HCT116 (cell line): ENCODE data around the gene NKX6-2. TPM values are rescaled to one million over a fixed set of nuclear protein-coding genes. Genes with fewer than 3 reads are reported as not detected.

ENCODE experiments used
- ATAC-seq: fragments of 200-7000 bp; cut with Tn5 transposase; 2 replicates; pipeline ENCODE4 v1.9.1; 2020; ENCODE audit warnings: mild to moderate bottlenecking, moderate library complexity
- BruUV-seq: library from RNA; stranded (reverse); fragments of 400-500 nt; replicated peaks from 2 replicates; lab custom pipeline; 2021; lab: Mats Ljungman, UMichigan
- CTCF ChIA-PET: fragments of 300-600 bp; sonication (Branson Sonifier 250); formaldehyde crosslinking; loops from one replicate; lab custom pipeline; 2021; ENCODE audit warnings: antibody characterized with exemption; lab: Charles Lee
- POLR2A ChIA-PET: fragments of 300-600, 350-600 bp; sonication (Branson Sonifier 250); formaldehyde crosslinking; loops from one replicate; lab custom pipeline; 2021; ENCODE audit warnings: antibody characterized with exemption; lab: Charles Lee
- RAD21 ChIA-PET, 2 experiments: fragments of 300-600 bp; sonication (Branson Sonifier 250); formaldehyde crosslinking; loops; one replicate each; lab custom pipeline; 2023; ENCODE audit warnings: low total read pairs in 2 of 2; ENCODE audit not compliant: uncharacterized antibody in 2 of 2, unreplicated experiment in 2 of 2, low non-redundant PET in 1 of 2; lab: Charles Lee
- DNase-seq: peaks from one replicate; pipeline ENCODE4 v3.0.0-alpha.2; 2010; ENCODE audit warnings: low read depth, low spot score
- H2AFZ ChIP-seq: fragments of 200-600 bp; shearing (Covaris generic), sonication (generic); 2 replicates; pipeline ENCODE4 v1.6.1; 2017; ENCODE audit warnings: low read depth, mixed run types, mixed read lengths, antibody characterized with exemption, low read length; ENCODE audit not compliant: poor library complexity, severe bottlenecking
- H3K27ac ChIP-seq: 2 replicates; pipeline ENCODE4 v1.5.1; 2012; ENCODE audit warnings: low read depth, low read length
- H3K27me3 ChIP-seq: fragments of 200-600 bp; sonication (generic); 2 replicates; pipeline ENCODE4 v1.6.1; 2016; ENCODE audit warnings: mixed run types, low read length, mixed read lengths; ENCODE audit not compliant: insufficient read depth
- H3K36me3 ChIP-seq, 2 experiments: fragments of 200-500 bp in 1 of 2; fragments of 200-600 bp in 1 of 2; sonication (Bioruptor generic) in 1 of 2; sonication (generic) in 1 of 2; 2 replicates each; pipeline versions ENCODE4 v1.5.1 to v1.6.1; 2014 to 2016; ENCODE audit warnings: low read length in 2 of 2, inconsistent platforms in 1 of 2, mixed read lengths in 1 of 2, mixed run types in 1 of 2; ENCODE audit not compliant: insufficient read depth in 2 of 2, control insufficient read depth in 1 of 2
- H3K4me1 ChIP-seq, 2 experiments: fragments of 200-600 bp in 1 of 2; sonication (generic) in 1 of 2; 2 replicates each; pipeline versions ENCODE4 v1.5.1 to v1.6.1; 2012 to 2017; ENCODE audit warnings: low read length in 2 of 2, inconsistent platforms in 1 of 2, mild to moderate bottlenecking in 1 of 2, mixed read lengths in 1 of 2, mixed run types in 1 of 2, moderate library complexity in 1 of 2; ENCODE audit not compliant: insufficient read depth in 2 of 2, control insufficient read depth in 1 of 2
- H3K4me2 ChIP-seq: fragments of 200-600 bp; sonication (generic); 2 replicates; pipeline ENCODE4 v1.6.1; 2017; ENCODE audit warnings: mixed run types, low read length, mixed read lengths
- H3K4me3 ChIP-seq, 2 experiments: fragments of 200-600 bp in 1 of 2; sonication (generic) in 1 of 2; replicated peaks in 1 of 2; 2 replicates each; pipeline ENCODE4 v1.5.1; 2011 to 2016; ENCODE audit warnings: low read length in 2 of 2, control low read depth in 1 of 2, low read depth in 1 of 2, mild to moderate bottlenecking in 1 of 2, mixed read lengths in 1 of 2, mixed run types in 1 of 2
- H3K79me2 ChIP-seq: fragments of 200-600 bp; sonication (generic); 2 replicates; pipeline ENCODE4 v1.6.1; 2017; ENCODE audit warnings: mild to moderate bottlenecking, mixed run types, low read length, moderate library complexity, mixed read lengths; ENCODE audit not compliant: insufficient read depth
- H3K9ac ChIP-seq: fragments of 200-600 bp; sonication (generic); 2 replicates; pipeline ENCODE4 v1.6.1; 2016; ENCODE audit warnings: low read length, mixed read lengths
- H3K9me2 ChIP-seq: fragments of 200-600 bp; sonication (generic), shearing (Covaris generic); 2 replicates; pipeline ENCODE4 v1.6.1; 2017; ENCODE audit warnings: mixed run types, mild to moderate bottlenecking, moderate library complexity; ENCODE audit not compliant: insufficient read depth
- H3K9me3 ChIP-seq, 2 experiments: fragments of 200-500 bp in 1 of 2; fragments of 200-600 bp in 1 of 2; sonication (Bioruptor generic) in 1 of 2; sonication (generic) in 1 of 2; 2 replicates each; pipeline ENCODE4 v1.6.1; 2014 to 2017; ENCODE audit warnings: low read length in 2 of 2, mixed read lengths in 2 of 2, inconsistent platforms in 1 of 2, low read depth in 1 of 2, mild to moderate bottlenecking in 1 of 2, mixed run types in 1 of 2, moderate library complexity in 1 of 2; ENCODE audit not compliant: control insufficient read depth in 1 of 2, insufficient read depth in 1 of 2
- H4K20me1 ChIP-seq: fragments of 200-600 bp; sonication (generic), shearing (Covaris generic); 2 replicates; pipeline ENCODE4 v1.6.1; 2017; ENCODE audit warnings: mixed run types, mild to moderate bottlenecking, moderate library complexity; ENCODE audit not compliant: insufficient read depth
- ATF3 ChIP-seq: IDR thresholded peaks from 2 replicates; pipeline ENCODE4 v1.6.1; 2012
- CBX3 ChIP-seq: IDR thresholded peaks from 2 replicates; pipeline ENCODE4 v1.6.1; 2012; ENCODE audit warnings: low read depth
- CEBPB ChIP-seq: IDR thresholded peaks from 2 replicates; pipeline ENCODE4 v1.6.1; 2012; ENCODE audit warnings: low read depth
- CTCF ChIP-seq, 3 experiments: fragments of 200-600 bp in 1 of 3; sonication (generic) in 1 of 3; IDR thresholded peaks in 2 of 3; conservative IDR thresholded peaks in 1 of 3; 2 replicates each; pipeline ENCODE4 v1.5.1; 2012 to 2017; ENCODE audit warnings: low read depth in 2 of 3, low read length in 2 of 3, antibody characterized with exemption in 1 of 3, borderline replicate concordance in 1 of 3, control low read depth in 1 of 3, mild to moderate bottlenecking in 1 of 3, mixed read lengths in 1 of 3, mixed run types in 1 of 3, moderate library complexity in 1 of 3; ENCODE audit not compliant: insufficient read depth in 1 of 3
- EGR1 ChIP-seq: IDR thresholded peaks from 2 replicates; pipeline ENCODE4 v1.6.1; 2012; ENCODE audit warnings: low read depth
- ELF1 ChIP-seq: IDR thresholded peaks from 2 replicates; pipeline ENCODE4 v1.6.1; 2012; ENCODE audit warnings: low read depth, borderline replicate concordance
- EZH2 ChIP-seq: fragments of 200-600 bp; sonication (generic); IDR thresholded peaks from 2 replicates; pipeline ENCODE4 v1.6.1; 2017; ENCODE audit warnings: antibody characterized with exemption, mixed run types
- EZH2phosphoT487 ChIP-seq: fragments of 200-600 bp; IDR thresholded peaks from 2 replicates; pipeline ENCODE4 v1.6.1; 2018; ENCODE audit warnings: antibody characterized with exemption, borderline replicate concordance
- MAX ChIP-seq: IDR thresholded peaks from 2 replicates; pipeline ENCODE4 v1.6.1; 2012
- POLR2A ChIP-seq: IDR thresholded peaks from 2 replicates; pipeline ENCODE4 v1.7.0; 2011; ENCODE audit warnings: borderline replicate concordance; ENCODE audit not compliant: insufficient read depth, insufficient read length; ENCODE audit errors: extremely low read depth
- POLR2AphosphoS5 ChIP-seq: IDR thresholded peaks from 2 replicates; pipeline ENCODE4 v1.6.1; 2011; ENCODE audit warnings: mild to moderate bottlenecking, low read depth, low read length, moderate library complexity
- RAD21 ChIP-seq: IDR thresholded peaks from 2 replicates; pipeline ENCODE4 v1.6.1; 2012; ENCODE audit warnings: low read depth, mild to moderate bottlenecking
- REST ChIP-seq: IDR thresholded peaks from 2 replicates; pipeline ENCODE4 v1.6.1; 2012; ENCODE audit warnings: low read depth
- SIN3A ChIP-seq: IDR thresholded peaks from 2 replicates; pipeline ENCODE4 v1.6.1; 2012; ENCODE audit warnings: low read depth
- SRF ChIP-seq: IDR thresholded peaks from 2 replicates; pipeline ENCODE4 v1.6.1; 2012; ENCODE audit warnings: low read depth
- YY1 ChIP-seq: IDR thresholded peaks from 2 replicates; pipeline ENCODE4 v1.6.1; 2011; ENCODE audit warnings: low read length, low read depth, moderate library complexity, mild to moderate bottlenecking; ENCODE audit not compliant: insufficient replicate concordance; ENCODE audit errors: extremely low read depth
- ZBTB33 ChIP-seq: IDR thresholded peaks from 2 replicates; pipeline ENCODE4 v1.6.1; 2011; ENCODE audit warnings: mild to moderate bottlenecking, low read length, moderate library complexity; ENCODE audit not compliant: insufficient replicate concordance; ENCODE audit errors: extremely low read depth
- ZNF274 ChIP-seq: fragments of 200-500 bp; sonication (Bioruptor generic); IDR thresholded peaks from 2 replicates; pipeline ENCODE4 v1.6.1; 2014; ENCODE audit warnings: mild to moderate bottlenecking, low read depth, low read length, inconsistent platforms
- intact Hi-C: fragments of 100-400 bp; cut with micrococcal nuclease; formaldehyde crosslinking; loops from 2 replicates; pipeline ENCODE4 v1.10.0; 2022
- total RNA-seq: library from RNA; stranded (reverse); gene quantifications from one replicate; pipeline ENCODE4 v1.2.1, GENCODE V29; 2021; ENCODE audit not compliant: unreplicated experiment

Gene NKX6-2
- total RNA-seq, 1 experiment from 2014 or later: not detected

- no peak for ATAC-seq
These were observed 19.7 kb downstream of the NKX6-2 start for GRCh38 chr10:132766291-132766690.

More at GRCh38 chr10:132766291-132766690, 19.7 kb downstream of the NKX6-2 start:
- H3K9me2 ChIP-seq: no peaks in the 10 kb centered on the region
- BruUV-seq: no TSS peak
- RAD21 ChIA-PET: no interaction called here
- H4K20me1 ChIP-seq: no peaks in the 10 kb centered on the region
- no peak overlapping the region for H3K9ac ChIP-seq
- CTCF ChIA-PET: no interaction called here
- intact Hi-C loops: no loop called here
- TF ChIP-seq EGR1: no peak
- no peak for TF ChIP-seq RAD21
- TF ChIP-seq MAX: no peak
- no peak for TF ChIP-seq CBX3
- TF ChIP-seq ZNF274: no peak
- no peak for TF ChIP-seq REST
- TF ChIP-seq EZH2phosphoT487: no peak
- TF ChIP-seq CTCF (IDR thresholded peaks at IDR 0.05 in 2 of 3, conservative IDR thresholded peaks at IDR 0.05 in 1 of 3; ENCODE audit: borderline replicate concordance in 1 of 3, insufficient read depth in 1 of 3, low read depth in 2 of 3, low read length in 2 of 3): no peak
- no peak for TF ChIP-seq ELF1
- TF ChIP-seq SIN3A: no peak
- no peak for TF ChIP-seq ATF3
- no peak for TF ChIP-seq POLR2A
- TF ChIP-seq ZBTB33: no peak
- TF ChIP-seq EZH2: no peak
- TF ChIP-seq CEBPB: no peak
- TF ChIP-seq POLR2AphosphoS5: no peak
- TF ChIP-seq SRF: no peak
- TF ChIP-seq YY1: no peak
- TF ChIP-seq, all 23 proteins: peak for 0
- no peak overlapping the region for H2AFZ ChIP-seq
- H3K4me3 ChIP-seq: no peak overlapping the region
- POLR2A ChIA-PET: no interaction called here
- no peak overlapping the region for H3K4me2 ChIP-seq
- H3K27me3 ChIP-seq: no peaks in the 10 kb centered on the region
- DNase-seq: no peak
- no peaks in the 10 kb centered on the region for H3K79me2 ChIP-seq
- H3K36me3 ChIP-seq: no peaks in the 10 kb centered on the region
- no peak overlapping the region for H3K27ac ChIP-seq
- H3K4me1 ChIP-seq: no peaks in the 10 kb centered on the region
- H3K9me3 ChIP-seq: no peaks in the 10 kb centered on the region
